Right hindlimb (tissue), 1 donor: ENCODE results near the gene ST8SIA6.
"Not testable (repeated sequence)": the region's sequence is repeated elsewhere in the genome, so short reads cannot be mapped to it uniquely, and the experiment has no call there.

Source experiments
- DNase-seq: peaks from one replicate; pipeline ENCODE4 v3.0.0-alpha.2; 2018

Gene ST8SIA6

DNA sequence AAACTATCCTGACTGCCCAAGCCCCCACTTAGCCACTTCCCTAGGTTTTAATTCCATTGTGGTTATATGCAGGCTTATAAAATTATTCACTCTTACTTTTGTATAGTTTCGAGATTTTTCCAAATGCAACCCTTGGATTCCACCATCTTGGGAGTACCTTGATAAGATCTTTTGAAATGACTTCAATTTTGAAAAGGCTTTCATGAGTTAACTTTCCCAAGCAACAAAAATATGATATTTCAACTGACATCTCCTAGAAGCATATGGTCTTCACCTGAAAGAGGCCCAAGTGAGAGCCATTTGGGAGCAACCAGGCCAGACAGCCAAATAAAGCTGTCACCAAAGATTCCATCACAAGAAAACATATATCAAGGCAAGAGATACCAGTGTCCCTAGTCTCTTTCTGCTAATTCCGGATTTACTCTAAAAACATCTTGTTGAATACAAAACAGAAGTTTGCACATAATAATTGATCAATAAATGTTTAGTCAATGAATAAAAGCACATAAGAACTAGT is 1.7 kb upstream of the ST8SIA6 start:
- DNase-seq: no peak

- DNase-seq: no peak
Observed at GRCh38 chr10:17455015-17455520, 673 bp upstream of the ST8SIA6 start.

DNA sequence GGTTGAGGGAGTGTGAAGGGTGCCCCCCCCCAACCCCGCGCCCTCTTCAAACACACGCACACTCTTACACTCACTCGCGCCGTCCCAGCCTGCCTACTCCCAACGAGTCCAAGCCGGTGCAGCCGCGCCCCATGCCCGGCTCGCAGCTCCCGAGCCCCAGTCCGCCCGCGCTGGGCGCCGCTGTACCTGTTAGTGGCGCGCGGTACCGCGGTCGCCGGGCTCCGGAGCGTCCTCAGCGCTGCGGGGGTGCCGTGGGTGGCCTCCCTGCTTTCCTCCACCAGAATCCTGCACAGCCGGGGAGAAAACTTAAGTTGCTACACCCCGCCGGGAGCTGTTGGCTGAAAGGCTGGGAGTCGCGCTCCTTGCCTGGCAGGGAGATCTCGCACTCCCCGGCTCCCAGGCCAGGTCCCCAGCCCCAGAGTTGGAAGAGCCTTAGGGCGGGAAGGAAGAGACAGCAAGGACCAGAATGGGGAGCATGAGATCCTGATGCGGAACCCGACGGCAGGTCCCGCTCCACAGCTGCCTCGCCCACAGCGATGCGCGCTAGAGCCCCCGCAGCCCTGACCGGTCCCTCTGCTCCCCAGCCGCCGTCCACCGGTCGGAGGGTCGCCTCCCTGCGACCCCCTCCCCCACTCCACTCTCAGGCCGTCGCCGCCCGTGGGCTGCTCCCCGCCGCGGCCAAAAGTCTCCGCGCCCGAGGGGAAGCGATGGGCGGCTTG is 863 bp downstream of the ST8SIA6 start:
- DNase-seq: peak; percentile 38

DNA sequence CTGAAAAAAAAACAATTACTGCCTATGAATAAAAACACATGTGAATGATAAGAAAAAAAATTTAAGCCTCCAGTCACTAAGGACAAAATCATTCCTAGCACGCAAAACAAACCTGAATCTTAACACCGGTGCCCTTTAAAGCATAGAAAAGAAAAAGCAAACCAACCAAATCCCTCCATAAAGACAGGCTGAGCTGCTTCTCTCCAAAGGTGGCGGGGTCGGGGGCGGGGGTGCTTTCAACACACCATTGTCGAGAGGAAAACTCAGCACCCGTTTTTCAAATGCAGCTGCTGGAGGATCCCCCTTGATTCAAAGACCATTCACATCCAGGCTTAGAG is 1.4 kb downstream of the ST8SIA6 start:
- no peak for DNase-seq

DNA sequence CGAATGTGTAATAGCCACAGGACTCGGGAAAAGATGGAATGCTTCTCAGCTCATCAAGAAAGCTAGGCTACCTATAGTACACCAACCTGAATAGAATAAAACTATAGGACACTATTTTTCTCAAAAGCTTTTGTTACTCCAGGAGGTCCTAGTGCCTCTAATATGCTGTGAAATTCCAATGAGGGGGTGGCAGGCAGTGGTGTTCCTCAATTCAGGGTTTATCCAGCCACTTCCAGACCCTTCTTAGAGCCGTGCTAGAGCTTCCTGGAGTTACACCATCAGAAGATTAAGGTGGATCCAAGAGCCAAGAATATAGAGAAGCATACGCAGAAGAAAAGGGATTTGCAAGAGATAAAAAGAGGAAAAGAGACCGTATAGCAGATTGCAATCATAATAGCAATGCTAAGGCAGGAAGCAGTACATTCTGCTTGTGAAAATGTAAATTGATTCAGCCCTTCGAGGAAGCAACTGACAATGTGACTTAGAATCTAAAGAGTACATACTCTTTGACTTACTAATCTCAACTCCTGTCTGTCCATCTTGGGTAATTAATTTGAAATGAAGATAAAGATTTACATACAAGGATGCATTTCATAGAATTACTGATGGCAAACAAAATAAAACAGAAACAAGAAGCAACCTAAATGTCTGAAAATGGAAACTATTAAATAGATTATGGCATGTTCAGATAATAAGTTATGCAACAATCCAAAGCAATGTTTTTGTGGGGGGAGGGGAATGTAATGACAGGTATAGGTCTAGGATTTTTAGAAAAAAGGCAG is 2.1 kb downstream of the ST8SIA6 start:
- no peak for DNase-seq

GRCh38 chr10:17450024-17450423 is 4.4 kb downstream of the ST8SIA6 start:
- DNase-seq: no peak

DNA sequence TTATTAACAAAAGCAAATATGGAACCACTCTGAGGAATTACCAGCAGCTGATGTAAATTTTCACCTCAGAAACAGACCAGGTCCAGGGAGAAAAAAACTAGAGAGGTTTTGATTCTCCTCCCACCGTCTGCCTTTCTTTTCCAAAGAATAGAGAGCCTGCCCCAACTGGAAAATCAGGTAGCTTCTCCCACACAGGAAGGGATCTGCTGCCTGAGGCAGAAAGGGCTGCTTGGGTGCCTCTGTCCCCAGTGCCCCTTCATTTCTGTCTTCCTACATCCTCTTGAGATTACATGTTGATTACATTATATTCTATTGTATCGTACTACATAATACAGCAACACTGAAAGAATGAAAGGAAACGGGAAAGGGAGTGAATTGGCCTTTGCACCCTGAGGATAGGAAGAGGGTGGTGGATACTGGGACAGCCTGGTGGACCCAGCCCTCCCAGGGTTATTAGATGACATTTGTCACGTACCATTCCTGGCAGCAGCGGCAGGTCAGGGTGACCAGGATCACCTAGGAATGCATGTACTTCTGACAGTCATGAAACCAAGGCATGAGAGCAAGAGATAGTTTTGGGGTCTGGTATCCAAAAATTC is 8.9 kb downstream of the ST8SIA6 start:
- no peak for DNase-seq

DNA sequence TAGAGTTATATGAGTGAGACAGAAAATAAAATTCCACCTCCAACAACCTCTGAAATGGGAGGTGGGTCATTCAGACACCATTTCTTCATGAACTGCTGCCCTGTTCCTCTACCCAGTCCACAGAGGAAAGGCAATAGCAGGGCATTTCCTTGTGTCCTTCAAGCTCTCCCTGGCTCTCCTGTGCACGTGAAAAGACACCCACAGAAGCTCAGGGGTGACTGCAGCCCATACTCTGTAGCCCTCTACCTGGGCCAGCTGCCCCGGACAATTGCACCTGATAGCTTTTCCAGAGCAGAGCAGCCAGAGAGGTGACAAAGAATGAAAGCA is 10.0 kb downstream of the ST8SIA6 start:
- DNase-seq: no peak

GRCh38 chr10:17443707-17444387 is 10.5 kb downstream of the ST8SIA6 start:
- DNase-seq: no peak

DNA sequence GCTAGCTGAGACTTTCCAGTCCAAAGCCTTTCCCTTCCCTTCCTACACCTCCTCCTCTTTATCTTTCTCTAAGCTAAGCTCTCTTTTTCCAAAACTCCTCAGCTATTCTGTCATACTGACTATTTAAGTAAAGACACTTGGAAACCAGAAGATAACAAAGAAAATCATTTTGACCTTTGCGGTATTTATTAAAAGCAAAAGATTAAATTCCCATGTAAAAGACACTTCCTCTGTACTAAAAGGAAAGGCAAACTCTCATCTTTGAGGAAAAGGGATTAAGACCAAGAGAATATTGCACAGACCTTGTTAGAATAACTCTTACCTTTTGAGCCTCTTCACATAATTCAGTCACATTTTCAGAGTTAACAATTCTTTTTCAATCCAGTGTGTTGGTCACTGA is 15.8 kb downstream of the ST8SIA6 start:
- DNase-seq: no peak

DNA sequence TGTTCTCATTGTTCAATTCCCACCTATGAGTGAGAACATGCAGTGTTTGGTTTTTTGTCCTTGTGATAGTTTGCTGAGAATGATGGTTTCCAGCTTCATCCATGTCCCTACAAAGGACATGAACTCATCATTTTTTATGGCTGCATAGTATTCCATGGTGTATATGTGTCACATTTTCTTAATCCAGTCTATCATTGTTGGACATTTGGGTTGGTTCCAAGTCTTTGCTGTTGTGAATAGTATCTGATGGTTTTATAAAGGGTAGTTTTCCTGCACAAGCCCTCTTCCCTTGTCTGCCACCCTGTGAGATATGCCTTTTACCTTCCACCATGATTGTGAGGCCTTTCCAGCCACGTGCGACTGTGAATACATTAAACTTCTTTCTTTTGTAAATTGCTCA is 17.8 kb downstream of the ST8SIA6 start:
- DNase-seq: not testable (repeated sequence)

DNA sequence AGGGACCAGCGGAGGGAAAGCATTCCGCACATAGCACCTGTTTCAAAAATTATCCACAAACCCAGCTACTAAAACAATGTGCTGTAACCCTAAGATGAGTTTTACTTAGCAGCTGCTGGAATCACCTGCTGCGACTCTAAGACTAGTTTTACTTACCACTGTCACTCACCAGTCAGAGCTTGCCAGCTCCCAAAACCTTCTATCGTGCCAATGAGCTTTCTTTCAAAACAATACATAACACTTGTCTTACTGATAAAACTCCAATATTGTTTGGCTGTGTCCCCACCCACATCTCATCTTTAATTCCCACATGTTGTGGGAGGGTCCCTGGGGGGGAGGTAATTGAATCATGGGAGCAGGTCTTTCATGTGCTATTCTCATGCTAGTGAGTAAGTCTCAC is 18.4 kb downstream of the ST8SIA6 start:
- no peak for DNase-seq

GRCh38 chr10:17435187-17435586 is 19.2 kb downstream of the ST8SIA6 start:
- DNase-seq: no peak

GRCh38 chr10:17432723-17433122 is 21.7 kb downstream of the ST8SIA6 start:
- DNase-seq: no peak

- DNase-seq: no peak
Observed at GRCh38 chr10:17431871-17432311, 22.5 kb downstream of the ST8SIA6 start.

- peak; percentile 81 for DNase-seq
Observed at GRCh38 chr10:17430647-17431355, 23.6 kb downstream of the ST8SIA6 start.

DNA sequence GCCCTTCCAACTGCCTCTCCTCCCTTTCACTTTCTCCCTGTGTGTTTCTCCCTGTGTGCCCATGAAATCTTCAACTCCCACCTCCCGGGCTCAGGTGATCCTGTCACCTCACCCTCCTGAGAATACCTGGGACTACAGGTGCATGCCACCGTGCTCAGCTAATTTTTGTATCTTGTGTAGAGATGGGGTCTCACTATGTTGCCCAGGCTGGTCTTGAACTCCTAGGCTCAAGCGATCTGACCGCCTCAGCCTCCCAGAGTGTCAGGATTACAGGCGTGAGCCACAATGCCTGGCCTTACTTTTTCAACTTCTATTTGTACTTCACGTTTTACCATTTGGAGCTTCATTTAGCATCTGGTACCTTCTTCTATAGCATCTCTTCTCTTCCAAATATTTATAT is 24.9 kb downstream of the ST8SIA6 start:
- DNase-seq: no peak

- no peak for DNase-seq
Observed at GRCh38 chr10:17428351-17429097, 25.9 kb downstream of the ST8SIA6 start.

GRCh38 chr10:17427666-17428350 is 26.6 kb downstream of the ST8SIA6 start:
- DNase-seq: no peak

DNA sequence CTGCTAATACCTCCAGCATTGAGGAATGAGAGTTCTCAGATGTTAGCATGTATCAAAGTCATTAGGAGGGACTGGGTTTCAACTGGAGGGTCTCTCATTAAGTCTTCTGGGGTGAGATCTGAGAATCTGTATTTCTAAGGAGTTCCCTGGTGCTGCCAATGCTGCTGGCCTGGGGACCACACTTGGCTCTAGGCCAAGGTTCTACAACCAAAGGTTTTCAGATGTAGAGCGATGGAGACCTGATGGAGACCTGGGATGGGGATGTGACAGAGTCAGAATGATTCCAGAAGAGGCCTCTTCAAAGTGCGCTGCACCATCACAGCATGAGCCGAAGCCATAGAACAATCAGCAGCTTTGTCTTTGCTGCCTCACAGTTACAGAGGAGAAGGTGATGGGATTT is 27.2 kb downstream of the ST8SIA6 start:
- no peak for DNase-seq

- no peak for DNase-seq
Observed at GRCh38 chr10:17426263-17426750, 28.1 kb downstream of the ST8SIA6 start.
